Measurements from ENCODE around the gene PHACTR3. TPM values are rescaled to one million over a fixed set of nuclear protein-coding genes. Genes with fewer than 3 reads are reported as not detected.

Gene PHACTR3
- total RNA-seq, 1 experiment from 2014 or later: not detected

DNA sequence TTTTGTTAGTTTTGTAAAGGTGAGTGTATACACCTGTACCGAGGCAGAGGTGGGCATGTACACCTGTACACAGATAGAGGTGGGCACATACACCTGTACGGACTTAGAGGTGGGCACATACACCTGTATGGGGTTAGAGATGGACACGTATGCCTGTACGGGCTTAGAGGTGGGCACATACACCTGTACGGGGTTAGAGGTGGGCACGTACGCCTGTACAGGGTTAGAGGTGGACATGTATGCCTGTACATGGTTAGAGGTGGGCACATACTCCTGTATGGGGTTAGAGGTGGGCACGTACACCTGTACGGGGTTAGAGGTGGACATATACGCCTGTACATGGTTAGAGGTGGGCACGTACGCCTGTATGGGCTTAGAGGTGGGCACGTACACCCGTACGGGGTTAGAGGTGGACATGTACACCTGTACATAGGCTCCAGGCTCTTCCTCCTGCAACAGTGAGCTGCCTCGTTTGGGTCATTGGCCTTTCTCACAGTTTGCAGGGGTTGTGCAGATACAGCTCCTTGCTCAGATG is 63.7 kb downstream of the PHACTR3 start:
- H2BK12ac ChIP-seq (ENCODE audit: insufficient read length, low read depth, low read length): no peak overlapping the region
- H2BK5ac ChIP-seq (ENCODE audit: insufficient read length, low read length): no peak overlapping the region
- no peak overlapping the region for H3K4ac ChIP-seq (ENCODE audit: low read depth, low read length)
- peaks cover 24% of the 10 kb centered on the region for H3K9me3 ChIP-seq (ENCODE audit: control insufficient read depth, low read depth, low read length)
- no peak overlapping the region for H4K8ac ChIP-seq (replicated peaks; ENCODE audit: insufficient read length, low read depth, low read length)
- H2BK120ac ChIP-seq (ENCODE audit: low read depth, low read length, poor library complexity, severe bottlenecking): no peak overlapping the region
- peaks cover 3% of the 10 kb centered on the region for H3K23me2 ChIP-seq (ENCODE audit: insufficient read length, low read depth, low read length, poor library complexity, severe bottlenecking)
- no peaks in the 10 kb centered on the region for H3K79me2 ChIP-seq (ENCODE audit: insufficient read depth, low read length)
- peaks cover 2% of the 10 kb centered on the region for H3K27me3 ChIP-seq (ENCODE audit: insufficient read depth, low read length)
- no peak overlapping the region for H2AFZ ChIP-seq (ENCODE audit: low read length)
- Mint-ChIP-seq H3K27me3 (ENCODE audit: low read depth) (peaks cover 18% of the 10 kb centered on the region), H3K4me3 (no peak overlapping the region), H3K9me3 (peaks cover 0 to 94% of the 10 kb centered on the region in 2 experiments; a peak in 3 of 5 replicates), H3K36me3 (ENCODE audit: insufficient read depth in 1 of 3, low read depth in 3 of 3) (peaks cover 0 to 17% (median 17%) of the 10 kb centered on the region in 3 experiments; a peak in 5 of 7 replicates), H3K27ac (no peak overlapping the region), H3K4me1 (no peaks in the 10 kb centered on the region)
- H3K18ac ChIP-seq (ENCODE audit: insufficient read length, low read depth, low read length): no peak overlapping the region
- H4K91ac ChIP-seq (ENCODE audit: insufficient read length, low read depth, low read length): no peak overlapping the region
- H3K14ac ChIP-seq (ENCODE audit: insufficient read depth, low read length): no peak overlapping the region; the same call in 1 of the 2 replicates
- no peaks in the 10 kb centered on the region for H3K79me1 ChIP-seq (ENCODE audit: insufficient read depth, low read depth, low read length, poor library complexity, severe bottlenecking)
- H3K4me2 ChIP-seq (ENCODE audit: insufficient read depth, insufficient read length, low read length): no peak overlapping the region
- H2AK5ac ChIP-seq (ENCODE audit: insufficient read length, low read length): no peak overlapping the region
- no peak overlapping the region for H3K23ac ChIP-seq (ENCODE audit: insufficient read length, low read depth, low read length)
- no peak overlapping the region for H4K5ac ChIP-seq (ENCODE audit: insufficient read length, low read depth, low read length)
- no peaks in the 10 kb centered on the region for H4K20me1 ChIP-seq (ENCODE audit: control insufficient read depth, insufficient read depth, insufficient read length)
- DNase-seq: no peak
- H2BK20ac ChIP-seq (ENCODE audit: low read depth, low read length, poor library complexity, severe bottlenecking): no peak overlapping the region
- H3K27ac ChIP-seq (ENCODE audit: insufficient read length, low read depth, low read length): no peak overlapping the region
- no peak overlapping the region for H2BK15ac ChIP-seq (ENCODE audit: low read depth, low read length)
- no peak overlapping the region for H3K9ac ChIP-seq (ENCODE audit: extremely low read depth, insufficient read length, low read length)
- TF ChIP-seq, protein P1, sequence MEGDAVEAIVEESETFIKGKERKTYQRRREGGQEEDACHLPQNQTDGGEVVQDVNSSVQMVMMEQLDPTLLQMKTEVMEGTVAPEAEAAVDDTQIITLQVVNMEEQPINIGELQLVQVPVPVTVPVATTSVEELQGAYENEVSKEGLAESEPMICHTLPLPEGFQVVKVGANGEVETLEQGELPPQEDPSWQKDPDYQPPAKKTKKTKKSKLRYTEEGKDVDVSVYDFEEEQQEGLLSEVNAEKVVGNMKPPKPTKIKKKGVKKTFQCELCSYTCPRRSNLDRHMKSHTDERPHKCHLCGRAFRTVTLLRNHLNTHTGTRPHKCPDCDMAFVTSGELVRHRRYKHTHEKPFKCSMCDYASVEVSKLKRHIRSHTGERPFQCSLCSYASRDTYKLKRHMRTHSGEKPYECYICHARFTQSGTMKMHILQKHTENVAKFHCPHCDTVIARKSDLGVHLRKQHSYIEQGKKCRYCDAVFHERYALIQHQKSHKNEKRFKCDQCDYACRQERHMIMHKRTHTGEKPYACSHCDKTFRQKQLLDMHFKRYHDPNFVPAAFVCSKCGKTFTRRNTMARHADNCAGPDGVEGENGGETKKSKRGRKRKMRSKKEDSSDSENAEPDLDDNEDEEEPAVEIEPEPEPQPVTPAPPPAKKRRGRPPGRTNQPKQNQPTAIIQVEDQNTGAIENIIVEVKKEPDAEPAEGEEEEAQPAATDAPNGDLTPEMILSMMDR (conservative IDR thresholded peaks at IDR 0.05): no peak
- no peak overlapping the region for H3T11ph ChIP-seq (ENCODE audit: low read length)
- no peaks in the 10 kb centered on the region for H3K4me1 ChIP-seq (ENCODE audit: insufficient read depth, low read length)
- WGBS (ENCODE audit: extremely low coverage, insufficient read length, low lambda C conversion rate): no CpG with 5 or more reads among the region's 16 CpGs
- no peak overlapping the region for H3K56ac ChIP-seq (ENCODE audit: insufficient read length, low read depth, low read length)

All from H9 (cell line).